Activated T-helper 1 cell treated with anti-CD3 and anti-CD28 coated beads, Interleukin-2, amount 50 U/mL, for 16 hours (primary cell): Measurements from ENCODE around the gene SLC19A1.

Experiments
- DNase-seq, 2 donors: peaks; one replicate each; pipeline ENCODE4 v3.0.0-alpha.2; 2020; ENCODE audit warnings: low read depth in 1 of 2, low spot score in 1 of 2

Gene SLC19A1

DNA sequence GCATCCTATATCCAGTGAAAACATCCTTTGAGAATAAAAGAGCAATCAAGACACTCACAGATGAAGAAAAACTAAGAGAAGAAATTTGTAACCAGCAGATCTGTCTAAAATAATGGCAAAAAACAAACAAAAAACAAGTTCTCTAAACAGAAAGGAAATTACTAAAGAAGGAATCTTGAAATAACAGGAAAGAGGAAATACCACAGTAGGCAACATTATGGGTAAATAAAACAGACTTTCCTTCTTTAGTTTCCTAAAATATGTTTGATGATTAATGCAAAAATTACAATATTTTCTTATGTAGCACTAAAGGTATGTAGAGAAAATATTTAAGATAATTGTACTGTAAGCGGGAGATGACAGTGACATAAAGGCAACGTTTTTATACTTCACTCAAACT lies 23.5 kb downstream of the SLC19A1 start:
- no peak for DNase-seq

DNA sequence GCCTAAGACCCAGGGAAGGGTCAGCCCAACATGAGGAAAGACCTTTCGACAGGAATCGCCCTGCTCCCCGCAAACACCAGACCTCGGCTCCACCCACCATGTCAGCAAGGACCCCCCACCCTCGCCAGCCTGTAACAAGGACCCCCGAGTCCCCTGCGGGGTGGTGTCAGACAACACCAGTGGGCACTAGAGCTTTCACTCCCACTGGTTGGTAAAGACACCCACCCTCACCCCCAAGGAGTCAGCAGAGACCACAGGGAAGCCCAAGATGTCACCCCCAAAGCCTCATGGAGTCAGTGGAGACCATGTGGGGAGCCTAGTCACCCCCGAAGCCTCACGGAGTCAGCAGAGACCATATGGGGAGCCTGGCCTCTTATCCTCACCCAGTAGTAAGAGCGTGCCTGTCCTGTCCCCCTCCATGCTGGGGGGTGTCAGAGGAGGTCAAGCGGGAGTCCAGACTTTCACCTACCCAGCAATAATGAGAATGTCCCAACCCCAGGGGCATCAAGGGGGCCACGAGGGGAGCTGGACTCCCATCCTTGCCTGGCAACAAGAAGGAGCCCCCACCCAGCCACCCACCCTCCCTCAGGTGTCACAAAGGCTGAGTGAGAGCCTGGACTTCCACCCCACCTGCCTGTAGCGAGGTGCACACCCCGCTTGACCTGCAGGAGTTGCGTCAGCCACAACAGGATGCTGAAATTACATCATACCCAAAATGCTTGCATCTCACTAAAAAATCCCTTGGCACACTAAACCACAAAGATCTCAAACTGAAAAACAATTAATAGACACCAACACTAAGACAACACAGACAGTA lies 24.8 kb downstream of the SLC19A1 start:
- DNase-seq: no peak

DNA sequence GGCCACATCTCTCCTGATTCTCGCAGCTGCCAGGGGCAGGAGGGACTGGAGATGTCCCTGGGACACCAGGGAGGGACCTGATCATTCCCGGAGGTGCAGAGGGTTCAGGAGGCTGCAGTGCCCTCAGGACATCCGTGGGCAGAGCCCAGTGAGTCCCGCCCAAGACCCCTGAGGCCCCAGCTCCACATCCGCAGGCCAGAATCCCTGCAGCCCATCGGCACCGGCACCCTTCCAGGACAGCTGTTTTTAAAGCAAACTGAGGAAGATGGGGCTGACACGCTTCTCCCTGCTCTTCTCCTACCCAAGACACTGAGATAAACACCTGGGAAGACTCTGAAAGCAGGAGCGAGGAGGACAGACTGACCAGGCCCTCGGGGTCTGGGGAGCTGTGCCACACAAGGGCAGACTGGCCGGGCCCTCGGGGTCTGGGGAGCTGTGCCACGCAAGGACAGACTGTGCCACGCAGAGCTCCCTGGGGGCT lies 25.5 kb downstream of the SLC19A1 start:
- no peak for DNase-seq

DNA sequence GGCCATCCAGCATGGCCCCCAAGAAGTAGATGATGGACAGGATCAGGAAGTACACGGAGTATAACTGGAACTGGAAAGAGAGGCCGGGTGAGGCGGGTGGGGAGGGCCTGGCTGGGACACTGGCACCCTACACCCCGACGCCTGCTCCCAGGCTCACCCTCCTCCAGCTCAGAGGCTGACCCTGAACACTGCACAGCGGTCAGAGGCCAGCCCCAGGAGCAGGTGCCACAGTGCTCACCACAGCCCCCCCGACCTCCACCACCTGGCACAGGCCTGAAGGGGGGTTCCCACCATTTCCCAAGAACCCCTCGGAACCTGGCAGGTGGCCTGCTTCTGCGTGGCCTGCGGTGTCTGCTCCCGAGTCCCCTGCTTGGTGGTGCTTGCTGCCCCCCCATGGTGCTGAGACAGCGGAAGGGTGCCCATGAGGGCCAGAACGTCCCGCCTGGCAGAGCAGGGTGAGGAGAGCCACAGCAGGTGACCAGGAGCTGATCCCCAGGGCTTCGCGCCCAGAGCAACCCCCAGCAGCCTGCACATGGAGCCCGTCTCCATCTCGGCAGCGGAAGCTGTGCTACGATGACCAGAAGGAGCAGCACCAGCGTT lies 26.1 kb downstream of the SLC19A1 start:
- DNase-seq: no peak

DNA sequence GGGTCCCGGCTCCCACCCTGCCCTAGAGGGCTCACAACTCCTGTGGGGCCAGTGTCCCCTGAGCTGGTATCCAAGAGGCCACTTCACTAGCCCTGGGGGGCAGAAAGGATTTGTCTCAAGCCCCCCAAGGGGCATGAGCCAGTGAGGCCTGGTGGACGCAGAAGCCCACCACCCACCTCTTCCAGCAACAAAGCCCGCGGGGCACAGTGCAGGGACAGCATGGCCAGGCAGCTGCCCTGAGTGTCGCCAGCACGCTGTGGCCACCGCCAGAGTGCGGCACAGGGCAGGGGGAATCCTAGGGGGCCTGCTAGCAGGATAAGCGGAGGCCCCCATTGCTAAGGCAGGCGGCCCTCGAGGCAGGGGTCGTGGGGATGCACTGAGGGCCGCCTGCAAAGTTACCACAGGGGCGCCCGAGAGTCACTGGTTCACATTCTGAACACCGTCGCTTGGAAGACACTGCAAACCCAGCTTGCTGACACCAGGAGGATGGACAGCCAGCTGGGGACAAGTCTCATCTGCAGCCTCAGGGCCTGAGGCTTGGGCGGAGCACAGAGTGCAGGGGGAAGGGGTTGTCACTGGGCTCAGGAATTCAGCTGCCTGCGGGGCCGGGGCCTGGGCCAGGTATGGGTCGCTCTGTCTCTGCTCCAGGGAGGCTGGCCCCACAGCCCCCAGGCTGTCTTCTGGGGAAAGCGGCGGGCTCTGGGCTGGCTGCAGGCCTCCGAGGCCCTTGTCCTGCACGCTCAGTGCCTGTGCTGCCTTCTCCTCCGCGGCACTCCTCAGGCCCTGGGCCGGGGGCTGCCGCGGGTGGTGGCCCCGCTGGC lies 26.8 kb downstream of the SLC19A1 start:
- DNase-seq: no peak

DNA sequence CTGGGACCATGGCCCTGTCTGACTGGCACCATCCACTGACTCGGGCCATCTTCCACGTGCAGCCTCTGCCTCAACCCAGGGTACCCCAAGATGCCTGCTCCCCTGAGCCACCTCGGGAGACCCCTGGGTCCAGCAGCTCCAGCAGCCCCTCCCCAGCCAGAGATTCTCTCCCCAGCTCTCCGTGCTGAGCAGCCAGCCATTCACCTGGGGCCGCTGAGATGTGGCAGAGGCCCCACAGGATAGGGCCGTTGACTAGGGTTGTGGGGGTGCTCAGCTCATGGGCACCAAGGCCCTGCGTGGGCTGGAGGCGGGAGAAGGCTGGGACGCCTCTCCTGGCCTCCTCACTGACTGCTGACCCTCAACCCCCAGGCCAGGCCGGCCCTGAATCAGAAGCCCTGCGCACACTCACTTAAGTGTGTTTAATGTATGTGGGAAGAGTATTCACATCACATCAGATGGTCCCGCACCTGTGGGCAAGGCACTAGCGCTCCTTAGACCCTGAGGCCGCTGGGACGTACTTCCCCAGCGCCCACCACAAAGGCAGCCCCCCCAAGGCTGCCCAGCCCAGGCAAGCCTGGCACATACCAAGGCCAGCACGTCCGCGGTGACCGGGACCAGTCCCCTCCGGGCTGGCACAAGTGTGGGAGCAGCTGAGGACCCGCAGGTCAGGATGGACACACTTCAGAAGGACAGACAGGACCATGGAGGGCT lies 27.8 kb downstream of the SLC19A1 start:
- no peak for DNase-seq

DNA sequence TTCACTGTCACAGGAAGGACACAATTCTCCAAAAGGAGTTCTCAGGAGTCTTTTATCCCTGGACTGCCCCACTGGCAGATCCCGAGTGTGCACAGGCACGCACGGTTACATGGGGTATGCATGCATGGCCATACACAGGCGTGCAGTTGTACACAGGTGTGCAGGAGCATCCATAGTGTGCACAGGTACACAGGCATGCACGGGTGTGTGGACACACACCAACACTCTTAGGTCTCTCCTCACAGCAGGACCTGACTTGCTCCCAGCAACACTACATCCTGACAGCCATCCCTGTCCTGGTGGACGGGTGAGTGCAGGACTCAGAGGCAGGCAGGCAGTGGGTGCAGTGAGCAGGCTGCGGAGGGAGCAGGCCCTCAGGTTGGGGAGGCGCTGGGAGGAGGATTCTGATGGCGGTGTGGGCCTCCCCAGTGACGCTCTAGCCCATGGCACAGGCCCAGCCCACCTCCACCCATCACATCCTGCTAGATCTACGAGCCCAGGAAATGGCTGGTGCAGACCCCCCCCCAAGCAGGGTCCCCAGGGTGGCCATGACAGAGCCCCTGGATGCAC lies 28.4 kb downstream of the SLC19A1 start:
- DNase-seq: no peak

DNA sequence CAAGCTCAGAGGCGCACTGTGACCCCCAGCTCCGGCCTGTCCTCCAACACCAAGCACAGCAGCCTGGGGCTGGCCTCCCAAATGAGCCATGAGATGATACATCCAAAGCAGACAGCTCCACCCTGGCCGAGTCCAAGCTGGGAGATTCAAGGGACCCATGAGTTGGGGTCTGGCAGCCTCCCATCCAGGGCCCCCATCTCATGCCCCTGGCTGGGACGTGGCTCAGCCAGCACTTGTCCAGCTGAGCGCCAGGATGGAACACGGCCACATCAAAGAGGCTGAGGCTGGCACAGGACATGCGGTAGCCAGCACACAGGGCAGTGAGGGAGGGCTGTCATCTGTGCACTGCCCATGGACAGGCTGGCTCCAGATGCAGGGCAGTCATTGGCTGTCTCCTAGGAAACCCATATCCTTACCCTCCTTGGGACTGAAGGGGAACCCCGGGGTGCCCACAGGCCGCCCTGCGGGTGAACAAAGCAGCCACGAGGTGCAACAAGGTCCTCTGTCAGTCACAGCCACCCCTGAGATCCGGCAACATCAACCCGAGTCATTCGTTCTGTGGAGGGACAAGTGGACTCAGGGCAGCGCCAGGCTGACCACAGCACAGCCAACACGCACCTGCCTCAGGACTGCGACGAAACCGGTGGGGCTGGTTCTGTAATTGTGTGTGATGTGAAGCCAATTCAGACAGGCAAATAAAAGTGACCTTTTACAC lies 29.1 kb downstream of the SLC19A1 start:
- DNase-seq: no peak

DNA sequence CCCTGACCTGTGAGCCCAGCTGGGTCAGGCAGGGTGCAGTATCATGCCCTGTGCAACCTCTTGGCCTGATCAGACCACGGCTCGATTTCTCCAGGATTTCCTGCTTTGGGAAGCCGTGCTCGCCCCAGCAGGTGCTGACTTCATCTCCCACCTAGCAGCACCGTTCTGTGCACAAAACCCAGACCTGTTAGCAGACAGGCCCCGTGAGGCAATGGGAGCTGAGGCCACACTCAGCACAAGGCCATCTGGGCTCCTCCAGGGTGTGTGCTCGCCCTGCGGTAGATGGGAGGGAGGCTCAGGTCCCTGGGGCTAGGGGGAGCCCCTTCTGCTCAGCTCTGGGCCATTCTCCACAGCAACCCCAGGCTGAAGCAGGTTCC lies 29.6 kb downstream of the SLC19A1 start:
- no peak for DNase-seq

DNA sequence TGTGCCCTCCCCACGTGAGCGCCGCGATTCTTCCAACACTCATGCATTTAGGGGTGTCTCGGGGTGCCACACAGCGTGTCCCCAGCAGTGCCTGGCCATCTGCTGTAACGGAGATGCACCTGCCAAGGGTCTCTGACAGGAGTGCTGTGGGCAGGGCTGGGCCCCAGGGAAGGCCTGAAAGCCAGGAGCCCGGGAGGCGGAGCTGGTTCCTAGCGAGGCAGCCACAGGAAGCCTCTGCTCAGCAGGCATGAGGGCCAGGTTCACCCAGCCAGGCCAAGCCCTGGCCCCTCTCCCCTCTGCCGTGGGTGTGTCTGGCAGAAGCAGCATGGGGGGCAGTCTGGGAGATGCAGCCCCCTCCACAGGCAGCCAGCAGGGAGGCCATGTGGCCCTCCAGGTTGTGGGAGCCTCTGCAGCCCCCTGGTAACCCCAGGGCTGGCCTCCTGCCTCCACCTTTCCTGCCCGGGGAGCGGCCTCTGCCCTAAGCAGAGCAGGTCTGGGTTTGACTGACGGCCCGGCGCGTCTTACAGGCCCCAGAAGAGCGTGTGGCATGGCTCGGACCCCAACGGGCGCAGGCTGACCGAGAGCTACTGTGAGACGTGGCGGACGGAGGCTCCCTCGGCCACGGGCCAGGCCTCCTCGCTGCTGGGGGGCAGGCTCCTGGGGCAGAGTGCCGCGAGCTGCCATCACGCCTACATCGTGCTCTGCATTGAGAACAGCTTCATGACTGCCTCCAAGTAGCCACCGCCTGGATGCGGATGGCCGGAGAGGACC lies 30.4 kb downstream of the SLC19A1 start:
- no peak for DNase-seq

DNA sequence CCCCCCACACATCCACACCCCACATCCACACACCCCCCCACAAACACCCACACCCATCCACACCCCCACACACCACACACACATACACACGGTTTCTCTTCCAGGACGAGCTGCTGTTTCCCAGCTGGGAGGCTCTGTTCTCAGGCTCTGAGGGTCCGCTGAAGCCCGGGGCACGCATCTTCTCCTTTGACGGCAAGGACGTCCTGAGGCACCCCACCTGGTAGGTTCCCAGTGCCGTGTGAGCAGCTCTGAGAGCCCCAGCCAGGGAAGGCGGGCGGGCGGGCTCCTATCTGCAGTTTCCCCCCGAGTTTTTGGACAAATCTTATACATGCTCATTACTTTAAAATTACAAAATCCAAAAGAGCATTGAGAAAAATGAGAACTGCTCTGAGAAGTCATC lies 31.2 kb downstream of the SLC19A1 start:
- no peak for DNase-seq

DNA sequence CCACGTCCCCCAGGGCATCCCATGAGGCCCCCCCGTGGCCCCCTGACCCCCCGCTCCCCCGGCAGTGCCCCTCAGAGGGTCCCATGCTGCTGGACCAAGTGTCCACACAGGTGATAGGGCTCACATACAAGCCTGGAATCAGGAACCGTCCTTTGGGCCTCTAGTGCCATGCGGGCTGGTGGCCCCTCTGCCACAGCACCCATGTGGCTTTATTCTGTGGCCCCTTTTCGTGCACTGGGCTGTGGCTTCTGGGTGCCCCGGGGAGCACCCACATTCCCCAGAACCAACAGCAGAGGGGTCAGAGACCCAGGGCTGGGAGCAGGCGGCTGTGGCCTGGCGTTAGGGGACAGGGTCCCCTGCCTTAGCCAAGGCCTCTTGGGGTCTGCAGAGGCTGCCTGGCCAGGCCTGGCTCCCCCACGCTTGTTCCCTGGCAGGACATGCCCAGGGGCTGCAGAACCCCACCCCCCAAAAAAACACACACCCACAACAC lies 31.7 kb downstream of the SLC19A1 start:
- DNase-seq: no peak

DNA sequence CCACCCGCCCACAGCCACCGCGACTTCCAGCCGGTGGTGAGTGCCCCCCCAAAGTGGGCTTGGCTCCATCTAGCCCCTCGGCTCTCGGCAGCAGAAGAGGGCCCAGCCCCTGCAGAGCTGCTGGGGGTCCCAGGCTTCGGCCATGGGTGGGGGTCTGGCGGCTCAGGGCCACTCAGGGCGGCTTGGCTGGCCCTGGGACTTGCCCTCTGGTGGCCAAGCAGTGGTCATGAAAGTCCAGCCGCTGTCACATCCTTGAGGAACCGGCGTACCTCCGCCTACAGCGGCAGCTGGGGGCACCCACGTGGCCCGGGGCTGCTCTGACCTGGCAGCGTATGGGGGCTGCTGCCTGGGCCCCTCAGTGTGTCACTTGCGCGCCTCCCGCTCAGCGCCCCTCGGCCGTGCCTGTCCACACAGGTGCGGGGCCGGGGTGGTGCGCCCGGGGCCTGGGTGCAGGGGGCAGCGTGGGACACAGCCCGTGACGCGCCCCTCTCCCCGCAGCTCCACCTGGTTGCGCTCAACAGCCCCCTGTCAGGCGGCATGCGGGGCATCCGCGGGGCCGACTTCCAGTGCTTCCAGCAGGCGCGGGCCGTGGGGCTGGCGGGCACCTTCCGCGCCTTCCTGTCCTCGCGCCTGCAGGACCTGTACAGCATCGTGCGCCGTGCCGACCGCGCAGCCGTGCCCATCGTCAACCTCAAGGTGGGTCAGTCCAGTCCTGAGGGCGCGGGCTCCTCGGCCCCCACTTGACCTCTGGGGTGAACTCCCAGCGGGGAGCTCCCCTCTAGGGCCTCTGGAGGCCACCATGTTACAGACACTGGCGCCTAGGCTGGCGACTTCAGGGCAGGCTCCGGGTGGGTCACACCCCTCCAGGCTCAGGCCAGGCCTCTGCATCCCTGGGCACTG lies 32.4 kb downstream of the SLC19A1 start:
- no peak for DNase-seq

DNA sequence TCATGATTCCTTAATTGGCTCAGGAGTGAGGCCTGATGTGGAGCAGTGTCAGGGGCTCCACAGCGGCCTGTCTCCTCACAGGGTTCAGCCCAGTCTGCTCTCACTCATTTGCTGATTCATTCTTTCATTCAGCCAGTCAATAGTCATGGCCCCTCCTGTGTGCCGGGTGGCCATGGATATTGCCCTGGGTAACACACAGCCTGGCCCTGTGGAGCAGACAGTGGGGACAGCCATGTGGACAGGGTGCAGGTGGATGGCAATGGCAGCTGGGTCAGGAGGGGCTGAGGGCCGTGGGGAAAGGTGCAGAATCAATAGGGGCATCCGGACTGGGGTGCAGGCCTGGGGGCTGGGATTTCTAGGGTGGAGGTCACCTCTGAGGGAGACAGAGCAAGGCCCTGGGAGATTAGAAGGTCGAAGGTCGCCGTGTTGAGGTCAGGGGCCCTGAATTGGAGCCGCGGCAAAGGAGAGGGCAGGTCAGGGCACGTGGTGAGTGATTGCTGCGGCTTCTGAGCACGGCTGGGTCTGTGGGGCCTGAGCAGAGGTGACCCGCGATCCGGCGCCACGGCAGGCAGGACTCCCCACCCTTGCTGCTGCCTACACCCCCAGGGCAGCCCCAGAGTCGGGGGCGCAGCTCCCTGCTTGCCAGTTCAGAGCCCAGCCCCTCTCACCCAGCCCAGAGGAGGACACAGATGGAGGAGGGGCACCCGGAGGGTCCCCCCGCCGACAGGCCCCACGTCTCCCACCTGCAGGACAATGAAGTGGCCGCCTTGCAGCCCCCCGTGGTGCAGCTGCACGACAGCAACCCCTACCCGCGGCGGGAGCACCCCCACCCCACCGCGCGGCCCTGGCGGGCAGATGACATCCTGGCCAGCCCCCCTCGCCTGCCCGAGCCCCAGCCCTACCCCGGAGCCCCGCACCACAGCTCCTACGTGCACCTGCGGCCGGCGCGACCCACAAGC lies 33.4 kb downstream of the SLC19A1 start:
- DNase-seq: no peak

DNA sequence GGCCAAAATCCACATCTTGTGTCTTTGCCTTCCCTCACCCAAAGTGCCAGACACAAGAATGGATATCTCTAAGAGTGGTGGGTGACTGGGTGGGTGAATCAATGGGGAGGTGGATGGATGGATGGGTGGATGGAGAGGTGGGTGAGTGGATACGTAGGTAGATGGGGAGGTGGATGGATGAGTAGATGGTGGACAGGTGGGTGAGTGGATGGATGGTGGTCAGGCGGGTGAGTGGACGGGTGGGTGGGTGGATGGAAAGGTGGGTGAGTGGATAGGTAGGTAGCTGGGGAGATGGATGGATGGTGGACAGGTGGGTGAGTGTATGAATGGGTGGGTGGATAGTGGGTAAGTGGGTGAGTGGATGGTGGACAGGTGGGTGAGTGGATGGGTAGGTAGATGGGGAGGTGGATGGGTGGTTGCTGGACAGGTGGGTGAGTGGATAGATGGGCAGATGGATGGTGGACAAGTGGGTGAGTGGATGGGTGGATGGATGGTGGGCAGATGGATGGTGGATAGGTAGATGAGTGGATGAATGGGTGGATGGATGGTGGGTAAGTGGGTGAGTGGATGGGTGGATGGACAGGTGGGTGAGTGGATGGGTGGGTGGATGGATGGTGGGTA lies 34.2 kb downstream of the SLC19A1 start:
- no peak for DNase-seq

DNA sequence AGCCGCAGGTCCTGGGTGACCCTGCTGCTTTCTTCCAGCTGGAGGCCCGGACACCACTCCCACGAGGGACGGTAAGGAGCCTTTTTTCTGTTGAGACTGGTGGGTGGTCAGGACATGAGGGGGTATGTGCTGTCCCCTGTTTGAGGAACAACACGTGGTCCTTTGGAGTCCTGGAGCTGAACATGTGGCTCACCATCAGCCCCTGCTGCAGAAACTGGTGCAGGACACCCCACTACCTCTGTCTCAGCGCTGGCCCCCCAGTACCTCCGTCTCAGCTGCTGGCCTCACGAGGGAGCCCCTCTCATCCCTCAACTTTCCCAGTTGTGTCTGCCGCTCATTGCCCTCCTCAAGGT lies 34.7 kb downstream of the SLC19A1 start:
- no peak for DNase-seq
